ENCODE measurements around the gene ANG. TPM values are rescaled to one million over a fixed set of nuclear protein-coding genes. Genes with fewer than 3 reads are reported as not detected.

ANG gene
- polyA plus RNA-seq, 3 donors, result 9.8 to 55.7 (median 31.4) TPM

DNA sequence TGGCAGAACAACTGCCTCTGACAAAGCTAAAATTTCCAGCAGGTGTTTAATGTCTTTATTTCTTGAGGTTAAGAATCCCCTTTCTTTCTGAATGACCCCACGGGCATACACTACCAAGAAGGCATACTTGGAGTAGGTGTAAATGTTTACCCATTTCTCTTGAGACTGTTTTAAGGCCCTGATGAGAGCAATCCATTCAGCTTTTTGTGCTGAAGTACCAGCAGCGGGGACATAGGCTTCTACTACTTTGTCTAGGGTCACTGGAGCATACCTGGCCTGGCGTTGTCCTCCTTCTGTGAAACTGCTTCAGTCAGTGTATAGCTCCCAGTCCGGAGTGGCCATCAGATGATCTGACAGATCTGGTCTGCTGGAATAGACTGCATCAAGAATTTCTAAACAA is 22.7 kb downstream of the ANG start:
- H3K4me1 Mint-ChIP-seq, result peaks cover 22% of the 10 kb centered on the region
- H2AFZ ChIP-seq (ENCODE audit: insufficient read depth, low read depth, low read length, poor library complexity, severe bottlenecking), result no peak overlapping the region
- no peaks in the 10 kb centered on the region for H4K20me1 ChIP-seq (ENCODE audit: insufficient read depth, low read length)
- H3K4me1 ChIP-seq (ENCODE audit: control insufficient read depth in 1 of 2, insufficient read depth in 2 of 2, low read length in 2 of 2), result peaks cover 21% of the 10 kb centered on the region in 2 donors
- no peak for DNase-seq
- TF ChIP-seq, protein P1, sequence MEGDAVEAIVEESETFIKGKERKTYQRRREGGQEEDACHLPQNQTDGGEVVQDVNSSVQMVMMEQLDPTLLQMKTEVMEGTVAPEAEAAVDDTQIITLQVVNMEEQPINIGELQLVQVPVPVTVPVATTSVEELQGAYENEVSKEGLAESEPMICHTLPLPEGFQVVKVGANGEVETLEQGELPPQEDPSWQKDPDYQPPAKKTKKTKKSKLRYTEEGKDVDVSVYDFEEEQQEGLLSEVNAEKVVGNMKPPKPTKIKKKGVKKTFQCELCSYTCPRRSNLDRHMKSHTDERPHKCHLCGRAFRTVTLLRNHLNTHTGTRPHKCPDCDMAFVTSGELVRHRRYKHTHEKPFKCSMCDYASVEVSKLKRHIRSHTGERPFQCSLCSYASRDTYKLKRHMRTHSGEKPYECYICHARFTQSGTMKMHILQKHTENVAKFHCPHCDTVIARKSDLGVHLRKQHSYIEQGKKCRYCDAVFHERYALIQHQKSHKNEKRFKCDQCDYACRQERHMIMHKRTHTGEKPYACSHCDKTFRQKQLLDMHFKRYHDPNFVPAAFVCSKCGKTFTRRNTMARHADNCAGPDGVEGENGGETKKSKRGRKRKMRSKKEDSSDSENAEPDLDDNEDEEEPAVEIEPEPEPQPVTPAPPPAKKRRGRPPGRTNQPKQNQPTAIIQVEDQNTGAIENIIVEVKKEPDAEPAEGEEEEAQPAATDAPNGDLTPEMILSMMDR (IDR thresholded peaks at IDR 0.05), result no peak
- no peak overlapping the region for H3K9ac ChIP-seq (ENCODE audit: insufficient read depth, low read length, poor library complexity, severe bottlenecking)
- H3K9me3 ChIP-seq (replicated peaks in 1 of 2; ENCODE audit: control insufficient read depth in 1 of 2, insufficient read depth in 1 of 2, low read length in 2 of 2), result peaks cover 3 to 5% of the 10 kb centered on the region in 2 donors
- peaks cover 0 to 4% of the 10 kb centered on the region in 2 donors for H3K36me3 Mint-ChIP-seq
- H3K27me3 Mint-ChIP-seq (ENCODE audit: low read depth in 3 of 3), result peaks cover 0 to 3% (median 1%) of the 10 kb centered on the region in 3 donors
- H3K4me3 ChIP-seq (replicated peaks in 1 of 3; ENCODE audit: low read depth in 2 of 3, low read length in 3 of 3), result no peak overlapping the region
- intact Hi-C loops (cut with micrococcal nuclease), result no loop called here
- no peaks in the 10 kb centered on the region for H3K36me3 ChIP-seq (replicated peaks in 1 of 2; ENCODE audit: control insufficient read depth in 1 of 2, insufficient read depth in 2 of 2, low read length in 2 of 2)
- H3K9me3 Mint-ChIP-seq, result peaks cover 0 to 4% (median 0%) of the 10 kb centered on the region in 7 donors
- H3K79me2 ChIP-seq (ENCODE audit: insufficient read depth, low read length), result no peaks in the 10 kb centered on the region
- no peak overlapping the region for H3K4me2 ChIP-seq (replicated peaks; ENCODE audit: extremely low read depth, low read length, poor library complexity, severe bottlenecking)
- no peak overlapping the region for H3K27ac ChIP-seq (ENCODE audit: low read depth in 1 of 2, low read length in 2 of 2)
- WGBS (ENCODE audit: insufficient coverage), result 50% methylated on average over 2 of the region's 4 CpGs
- H3K4me3 Mint-ChIP-seq, result no peak overlapping the region
- H3K27me3 ChIP-seq (ENCODE audit: control insufficient read depth in 2 of 2, insufficient read depth in 2 of 2, low read length in 2 of 2), result no peaks in the 10 kb centered on the region
- no peak overlapping the region for H3K27ac Mint-ChIP-seq

DNA sequence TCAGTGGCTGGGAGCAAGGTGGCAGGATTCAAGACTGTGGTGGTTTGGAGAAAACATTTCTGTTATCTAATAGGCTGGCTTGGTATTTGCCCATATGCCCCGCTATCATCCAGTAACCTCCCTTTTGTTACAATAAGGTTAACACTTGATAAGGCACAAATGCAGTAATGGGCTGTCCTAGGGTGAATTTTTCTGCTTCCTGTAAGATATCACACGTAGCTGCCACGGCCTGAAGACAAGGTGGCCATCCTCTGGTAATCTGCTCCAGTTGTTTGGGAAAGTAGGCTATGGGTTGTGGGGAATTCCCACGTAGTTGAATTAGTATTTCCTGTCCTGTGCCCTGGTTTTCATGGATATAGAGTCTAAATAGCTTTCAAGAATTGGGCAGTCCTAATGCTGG is 23.1 kb downstream of the ANG start:
- TF ChIP-seq, protein P1 (IDR thresholded peaks at IDR 0.05), result no peak
- no peaks in the 10 kb centered on the region for H3K36me3 ChIP-seq (replicated peaks in 1 of 2; ENCODE audit: control insufficient read depth in 1 of 2, insufficient read depth in 2 of 2, low read length in 2 of 2)
- H3K4me1 ChIP-seq (ENCODE audit: control insufficient read depth in 1 of 2, insufficient read depth in 2 of 2, low read length in 2 of 2), result peaks cover 25% of the 10 kb centered on the region in 2 donors
- H3K9me3 ChIP-seq (replicated peaks in 1 of 2; ENCODE audit: control insufficient read depth in 1 of 2, insufficient read depth in 1 of 2, low read length in 2 of 2), result peaks cover 0 to under 1% of the 10 kb centered on the region in 2 donors
- H3K4me3 ChIP-seq (replicated peaks in 1 of 3; ENCODE audit: low read depth in 2 of 3, low read length in 3 of 3), result no peak overlapping the region
- Mint-ChIP-seq H3K4me1 (peaks cover 26% of the 10 kb centered on the region), H3K4me3 (no peak overlapping the region), H3K27me3 (ENCODE audit: low read depth in 3 of 3) (peaks cover 0 to 3% (median 1%) of the 10 kb centered on the region in 3 donors), H3K9me3 (peaks cover 0 to 4% (median 2%) of the 10 kb centered on the region in 7 donors), H3K27ac (peak overlapping the region in 1 of 7 donors; percentile 45), H3K36me3 (peaks cover 0 to 4% of the 10 kb centered on the region in 2 donors)
- H3K79me2 ChIP-seq (ENCODE audit: insufficient read depth, low read length), result no peaks in the 10 kb centered on the region
- no peaks in the 10 kb centered on the region for H3K27me3 ChIP-seq (ENCODE audit: control insufficient read depth in 2 of 2, insufficient read depth in 2 of 2, low read length in 2 of 2)
- no peak for DNase-seq
- 31% methylated on average over 2 of the region's 4 CpGs for WGBS (ENCODE audit: insufficient coverage)
- H3K9ac ChIP-seq (ENCODE audit: insufficient read depth, low read length, poor library complexity, severe bottlenecking), result no peak overlapping the region
- intact Hi-C loops (cut with micrococcal nuclease), result no loop called here
- no peak overlapping the region for H3K4me2 ChIP-seq (replicated peaks; ENCODE audit: extremely low read depth, low read length, poor library complexity, severe bottlenecking)
- H2AFZ ChIP-seq (ENCODE audit: insufficient read depth, low read depth, low read length, poor library complexity, severe bottlenecking), result no peak overlapping the region
- no peaks in the 10 kb centered on the region for H4K20me1 ChIP-seq (ENCODE audit: insufficient read depth, low read length)
- H3K27ac ChIP-seq (ENCODE audit: low read depth in 1 of 2, low read length in 2 of 2), result no peak overlapping the region

All from CD14-positive monocyte (primary cell).